HG02885 (cell line): ENCODE results near the gene ATP4B.

ENCODE experiments used
- ATAC-seq: cut with Tn5 transposase; IDR thresholded peaks from one replicate; pipeline ENCODE4 v1.9.1; 2021; ENCODE audit warnings: mild to moderate bottlenecking; ENCODE audit not compliant: unreplicated experiment, poor library complexity

The ATP4B gene

GRCh38 chr13:113643593-113643992 lies 14.4 kb downstream of the ATP4B start:
- ATAC-seq = no peak

GRCh38 chr13:113642563-113642962 lies 15.4 kb downstream of the ATP4B start:
- ATAC-seq = no peak

- ATAC-seq = no peak
Measured at GRCh38 chr13:113641426-113641825, 16.6 kb downstream of the ATP4B start.

GRCh38 chr13:113639616-113640262 lies 18.3 kb downstream of the ATP4B start:
- ATAC-seq = no peak

- no peak for ATAC-seq
Measured at GRCh38 chr13:113638806-113639205, 19.2 kb downstream of the ATP4B start.

GRCh38 chr13:113638173-113638746 lies 19.7 kb downstream of the ATP4B start:
- ATAC-seq = no peak

GRCh38 chr13:113637262-113638160 lies 20.5 kb downstream of the ATP4B start:
- ATAC-seq = no peak

- ATAC-seq = no peak
Measured at GRCh38 chr13:113636266-113636963, 21.6 kb downstream of the ATP4B start.

- no peak for ATAC-seq
Measured at GRCh38 chr13:113635709-113636108, 22.3 kb downstream of the ATP4B start.

- no peak for ATAC-seq
Measured at GRCh38 chr13:113635048-113635420, 23.0 kb downstream of the ATP4B start.

GRCh38 chr13:113634279-113635047 lies 23.5 kb downstream of the ATP4B start:
- ATAC-seq = no peak

- no peak for ATAC-seq
Measured at GRCh38 chr13:113633485-113633873, 24.5 kb downstream of the ATP4B start.

GRCh38 chr13:113632706-113633484 lies 25.1 kb downstream of the ATP4B start:
- no peak for ATAC-seq

- no peak for ATAC-seq
Measured at GRCh38 chr13:113631341-113632095, 26.5 kb downstream of the ATP4B start.

GRCh38 chr13:113630804-113631203 lies 27.2 kb downstream of the ATP4B start:
- ATAC-seq = no peak

- no peak for ATAC-seq
Measured at GRCh38 chr13:113630296-113630695, 27.7 kb downstream of the ATP4B start.

GRCh38 chr13:113629866-113630265 lies 28.1 kb downstream of the ATP4B start:
- no peak for ATAC-seq
